Chondrocyte (in vitro differentiated cells): Measurements from ENCODE around the gene PMFBP1. TPM values are rescaled to one million over a fixed set of nuclear protein-coding genes. Genes with fewer than 3 reads are reported as not detected.

Source experiments
- DNase-seq: peaks from one replicate; pipeline ENCODE4 v3.0.0; 2021; ENCODE audit warnings: mixed read lengths, low spot score
- H3K27ac Mint-ChIP-seq: one replicate; pipeline ENCODE4 v1.8.0; 2021; ENCODE audit warnings: mild to moderate bottlenecking, moderate library complexity, mixed read lengths; ENCODE audit not compliant: unreplicated experiment
- H3K27me3 Mint-ChIP-seq: 2 replicates; pipeline ENCODE4 v1.8.0; 2021; ENCODE audit warnings: low read depth, mixed read lengths
- H3K36me3 Mint-ChIP-seq: 2 replicates; pipeline ENCODE4 v1.8.0; 2021; ENCODE audit warnings: low read depth, mixed read lengths
- H3K4me1 Mint-ChIP-seq: 2 replicates; pipeline ENCODE4 v1.8.0; 2021; ENCODE audit warnings: low read depth, mild to moderate bottlenecking, mixed read lengths
- H3K4me3 Mint-ChIP-seq: one replicate; pipeline ENCODE4 v1.8.0; 2021; ENCODE audit warnings: mild to moderate bottlenecking, moderate library complexity, mixed read lengths; ENCODE audit not compliant: unreplicated experiment
- H3K9me3 Mint-ChIP-seq: 2 replicates; pipeline ENCODE4 v1.8.0; 2021; ENCODE audit warnings: low read depth, mixed read lengths
- total RNA-seq: library from RNA; stranded (reverse); gene quantifications from 3 replicates; pipeline ENCODE4 v1.2.1, GENCODE V29; 2021
- TF ChIP-seq, protein P1 (sequence below): fragments of 200-600 bp; sonication (generic); IDR thresholded peaks from 2 replicates; pipeline ENCODE4 v1.5.0; 2021; ENCODE audit warnings: antibody characterized with exemption, mild to moderate bottlenecking, moderate library complexity

Gene PMFBP1
- total RNA-seq, 1 donor from 2014 or later, result 0.30 TPM

DNA sequence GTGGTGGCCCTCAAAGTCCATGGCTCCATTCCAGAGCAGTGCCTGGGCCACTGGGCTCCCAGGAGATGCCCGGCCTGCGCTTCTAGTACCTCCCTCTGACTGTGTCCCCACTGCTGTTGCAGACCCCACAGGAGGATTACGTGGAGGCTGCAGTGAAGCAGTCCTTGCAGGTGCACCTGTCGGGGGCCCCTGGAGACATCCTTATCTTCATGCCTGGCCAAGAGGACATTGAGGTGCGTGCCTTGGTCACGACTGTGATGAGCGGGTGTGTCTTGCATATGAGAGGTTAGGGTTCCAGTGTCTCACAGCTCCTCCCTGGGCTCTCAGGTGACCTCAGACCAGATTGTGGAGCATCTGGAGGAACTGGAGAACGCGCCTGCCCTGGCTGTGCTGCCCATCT is 67.0 kb downstream of the PMFBP1 start:
- H3K4me3 Mint-ChIP-seq, result no peak overlapping the region
- TF ChIP-seq, protein P1, sequence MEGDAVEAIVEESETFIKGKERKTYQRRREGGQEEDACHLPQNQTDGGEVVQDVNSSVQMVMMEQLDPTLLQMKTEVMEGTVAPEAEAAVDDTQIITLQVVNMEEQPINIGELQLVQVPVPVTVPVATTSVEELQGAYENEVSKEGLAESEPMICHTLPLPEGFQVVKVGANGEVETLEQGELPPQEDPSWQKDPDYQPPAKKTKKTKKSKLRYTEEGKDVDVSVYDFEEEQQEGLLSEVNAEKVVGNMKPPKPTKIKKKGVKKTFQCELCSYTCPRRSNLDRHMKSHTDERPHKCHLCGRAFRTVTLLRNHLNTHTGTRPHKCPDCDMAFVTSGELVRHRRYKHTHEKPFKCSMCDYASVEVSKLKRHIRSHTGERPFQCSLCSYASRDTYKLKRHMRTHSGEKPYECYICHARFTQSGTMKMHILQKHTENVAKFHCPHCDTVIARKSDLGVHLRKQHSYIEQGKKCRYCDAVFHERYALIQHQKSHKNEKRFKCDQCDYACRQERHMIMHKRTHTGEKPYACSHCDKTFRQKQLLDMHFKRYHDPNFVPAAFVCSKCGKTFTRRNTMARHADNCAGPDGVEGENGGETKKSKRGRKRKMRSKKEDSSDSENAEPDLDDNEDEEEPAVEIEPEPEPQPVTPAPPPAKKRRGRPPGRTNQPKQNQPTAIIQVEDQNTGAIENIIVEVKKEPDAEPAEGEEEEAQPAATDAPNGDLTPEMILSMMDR, result no peak
- no peaks in the 10 kb centered on the region for H3K9me3 Mint-ChIP-seq
- DNase-seq, result no peak
- H3K27ac Mint-ChIP-seq, result no peak overlapping the region
- H3K27me3 Mint-ChIP-seq, result no peaks in the 10 kb centered on the region
- no peaks in the 10 kb centered on the region for H3K4me1 Mint-ChIP-seq
- peaks cover 60% of the 10 kb centered on the region for H3K36me3 Mint-ChIP-seq

DNA sequence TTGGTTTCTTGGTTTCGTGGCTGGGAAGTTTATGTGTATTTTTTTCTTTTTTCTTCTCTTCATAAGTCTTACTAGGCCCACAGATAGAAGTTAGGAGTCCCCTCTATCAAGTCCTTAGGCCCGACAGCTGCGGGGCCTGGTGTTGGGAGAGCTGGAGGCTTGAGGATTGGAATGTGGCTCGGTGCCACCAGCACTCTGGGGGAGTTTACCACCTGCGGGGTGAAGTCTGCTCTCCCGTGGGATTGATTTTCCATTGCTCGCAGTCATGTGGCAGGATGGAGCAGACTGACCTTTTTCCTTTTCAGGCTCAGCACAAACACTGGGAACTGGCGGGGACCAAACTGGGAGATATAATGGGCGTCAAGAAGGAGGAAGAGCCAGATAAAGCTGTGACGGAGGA is 70.8 kb downstream of the PMFBP1 start:
- Mint-ChIP-seq H3K4me3 (no peak overlapping the region), H3K27me3 (no peaks in the 10 kb centered on the region), H3K4me1 (no peaks in the 10 kb centered on the region), H3K9me3 (no peaks in the 10 kb centered on the region), H3K36me3 (peaks cover 63% of the 10 kb centered on the region), H3K27ac (no peak overlapping the region)
- TF ChIP-seq, protein P1, result no peak
- DNase-seq, result no peak

DNA sequence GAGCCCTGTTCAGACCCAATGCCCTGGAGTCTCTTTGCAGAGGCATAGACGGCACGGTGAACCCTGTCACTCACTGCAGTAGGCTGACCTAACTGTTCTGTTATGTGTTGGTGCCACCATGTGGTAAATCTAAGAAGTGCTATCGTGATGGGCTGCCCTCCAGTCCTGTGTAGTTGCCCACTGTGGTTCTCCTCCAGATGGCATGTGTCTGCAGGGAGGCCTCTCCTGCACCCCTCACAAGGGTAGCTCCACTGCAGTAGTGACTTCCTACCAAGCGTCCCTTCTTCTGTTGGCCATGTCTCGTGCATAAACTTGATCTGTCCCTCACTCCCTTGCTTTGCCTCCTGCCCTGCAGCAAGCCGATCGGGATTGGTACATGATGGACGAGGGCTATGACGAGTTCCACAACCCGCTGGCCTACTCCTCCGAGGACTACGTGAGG is 72.6 kb downstream of the PMFBP1 start:
- Mint-ChIP-seq H3K27ac (no peak overlapping the region), H3K9me3 (no peaks in the 10 kb centered on the region), H3K4me3 (no peak overlapping the region), H3K4me1 (peaks cover 15% of the 10 kb centered on the region), H3K27me3 (no peaks in the 10 kb centered on the region), H3K36me3 (peaks cover 52% of the 10 kb centered on the region)
- no peak for DNase-seq
- TF ChIP-seq, protein P1, result peak; percentile 78

DNA sequence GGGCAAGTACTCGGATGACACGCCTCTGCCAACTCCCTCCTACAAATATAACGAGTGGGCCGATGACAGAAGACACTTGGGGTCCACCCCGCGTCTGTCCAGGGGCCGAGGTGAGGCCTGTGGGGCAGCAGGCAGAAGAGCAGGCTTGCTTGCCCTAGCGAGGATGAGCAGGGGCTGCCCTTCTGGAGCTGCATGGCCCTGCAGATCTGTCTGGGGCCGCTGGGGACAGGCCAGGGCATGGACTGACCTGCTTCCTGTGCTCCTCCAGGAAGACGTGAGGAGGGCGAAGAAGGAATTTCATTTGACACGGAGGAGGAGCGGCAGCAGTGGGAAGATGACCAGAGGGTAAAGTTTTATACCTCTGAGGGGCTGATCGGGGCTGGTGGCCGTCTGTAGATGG is 73.0 kb downstream of the PMFBP1 start:
- no peak for DNase-seq
- TF ChIP-seq, protein P1, result no peak
- H3K36me3 Mint-ChIP-seq, result peaks cover 48% of the 10 kb centered on the region
- no peaks in the 10 kb centered on the region for H3K9me3 Mint-ChIP-seq
- H3K27me3 Mint-ChIP-seq, result no peaks in the 10 kb centered on the region
- H3K27ac Mint-ChIP-seq, result peak overlapping the region; percentile 45
- H3K4me1 Mint-ChIP-seq, result peaks cover 15% of the 10 kb centered on the region
- H3K4me3 Mint-ChIP-seq, result no peak overlapping the region

DNA sequence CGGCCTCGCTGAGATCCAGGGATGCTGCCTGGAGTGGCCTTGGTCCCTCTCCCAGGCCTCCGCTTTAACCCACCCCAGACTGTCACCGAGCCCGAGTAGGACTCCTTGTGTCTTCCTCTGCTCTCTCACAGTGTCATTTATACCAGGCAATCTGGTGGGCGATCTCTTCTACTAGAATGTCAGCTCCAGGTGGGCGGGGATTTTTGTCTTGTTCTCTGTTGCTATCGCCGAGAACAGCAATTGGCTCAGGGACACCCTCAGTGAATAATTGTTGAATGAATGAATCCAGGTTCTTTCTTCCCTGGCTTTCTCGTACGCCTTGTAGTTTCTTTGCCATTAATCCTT is 77.7 kb downstream of the PMFBP1 start:
- peak overlapping the region; percentile 97 for H3K27ac Mint-ChIP-seq
- H3K27me3 Mint-ChIP-seq, result no peaks in the 10 kb centered on the region
- no peaks in the 10 kb centered on the region for H3K9me3 Mint-ChIP-seq
- peaks cover 38% of the 10 kb centered on the region for H3K4me1 Mint-ChIP-seq
- TF ChIP-seq, protein P1, result no peak
- peaks cover 27% of the 10 kb centered on the region for H3K36me3 Mint-ChIP-seq
- DNase-seq, result no peak
- H3K4me3 Mint-ChIP-seq, result peak overlapping the region; percentile 94
